ENCODE results near the gene ARHGEF25. TPM values are rescaled to one million over a fixed set of nuclear protein-coding genes. Genes with fewer than 3 reads are reported as not detected.

The ARHGEF25 gene
- total RNA-seq, 1 experiment from 2014 or later, result 2.2 TPM

DNA sequence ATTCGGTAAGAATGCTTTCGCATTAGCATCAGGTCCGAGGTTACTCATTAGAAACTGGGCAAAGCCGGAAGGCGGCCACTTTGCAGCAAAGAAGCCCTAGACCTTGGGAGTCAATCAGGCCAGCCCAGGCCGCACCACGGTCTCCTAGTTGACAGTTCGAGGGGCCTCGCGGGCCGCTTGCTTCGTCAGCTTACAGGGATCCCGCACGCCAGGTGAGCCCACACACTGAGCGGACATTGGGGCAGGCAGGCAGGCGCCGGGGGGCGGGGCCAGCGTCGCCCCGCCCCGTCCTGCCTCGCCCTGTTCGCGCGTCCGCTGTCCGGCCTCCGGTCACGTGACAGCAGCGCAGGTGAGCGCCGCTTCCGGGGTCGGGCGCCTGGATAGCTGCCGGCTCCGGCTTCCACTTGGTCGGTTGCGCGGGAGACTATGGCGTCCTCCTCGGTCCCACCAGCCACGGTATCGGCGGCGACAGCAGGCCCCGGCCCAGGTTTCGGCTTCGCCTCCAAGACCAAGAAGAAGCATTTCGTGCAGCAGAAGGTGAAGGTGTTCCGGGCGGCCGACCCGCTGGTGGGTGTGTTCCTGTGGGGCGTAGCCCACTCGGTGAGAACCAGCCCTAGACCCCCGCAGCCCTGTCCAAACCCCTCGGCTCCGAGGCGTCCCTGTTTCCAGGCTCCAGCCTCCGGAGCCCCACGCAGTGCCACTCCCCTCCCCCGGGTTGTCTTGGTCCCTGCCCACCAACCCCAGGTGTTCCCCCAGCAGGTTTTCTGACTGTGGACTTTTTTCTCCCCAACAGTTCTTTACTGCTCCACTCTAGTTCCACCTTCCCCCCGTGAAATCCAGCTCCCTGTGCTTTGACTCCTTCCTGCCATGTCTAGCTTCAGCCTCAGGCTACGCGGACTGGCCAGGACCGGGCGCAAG, 20.1 kb upstream of the ARHGEF25 start, which contains the start of gene PIP4K2C:
Gene PIP4K2C, plus strand, starts transcription at position 329 of the 918 bp plus-strand sequence. Its CDS starts 98 bp downstream, at position 427.
- TF ChIP-seq, protein P1, sequence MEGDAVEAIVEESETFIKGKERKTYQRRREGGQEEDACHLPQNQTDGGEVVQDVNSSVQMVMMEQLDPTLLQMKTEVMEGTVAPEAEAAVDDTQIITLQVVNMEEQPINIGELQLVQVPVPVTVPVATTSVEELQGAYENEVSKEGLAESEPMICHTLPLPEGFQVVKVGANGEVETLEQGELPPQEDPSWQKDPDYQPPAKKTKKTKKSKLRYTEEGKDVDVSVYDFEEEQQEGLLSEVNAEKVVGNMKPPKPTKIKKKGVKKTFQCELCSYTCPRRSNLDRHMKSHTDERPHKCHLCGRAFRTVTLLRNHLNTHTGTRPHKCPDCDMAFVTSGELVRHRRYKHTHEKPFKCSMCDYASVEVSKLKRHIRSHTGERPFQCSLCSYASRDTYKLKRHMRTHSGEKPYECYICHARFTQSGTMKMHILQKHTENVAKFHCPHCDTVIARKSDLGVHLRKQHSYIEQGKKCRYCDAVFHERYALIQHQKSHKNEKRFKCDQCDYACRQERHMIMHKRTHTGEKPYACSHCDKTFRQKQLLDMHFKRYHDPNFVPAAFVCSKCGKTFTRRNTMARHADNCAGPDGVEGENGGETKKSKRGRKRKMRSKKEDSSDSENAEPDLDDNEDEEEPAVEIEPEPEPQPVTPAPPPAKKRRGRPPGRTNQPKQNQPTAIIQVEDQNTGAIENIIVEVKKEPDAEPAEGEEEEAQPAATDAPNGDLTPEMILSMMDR (IDR thresholded peaks at IDR 0.05; ENCODE audit: unreplicated experiment), result no peak
- Mint-ChIP-seq H3K27me3 (ENCODE audit: unreplicated experiment) (peaks cover 12% of the 10 kb centered on the region), H3K9me3 (ENCODE audit: low read depth, unreplicated experiment) (peaks cover 3% of the 10 kb centered on the region), H3K4me1 (ENCODE audit: low read depth, unreplicated experiment) (peaks cover 22% of the 10 kb centered on the region), H3K27ac (ENCODE audit: unreplicated experiment) (peak within 1 kb of the TSS; percentile 94), H3K36me3 (ENCODE audit: insufficient read depth, unreplicated experiment) (peaks cover 27% of the 10 kb centered on the region), H3K4me3 (ENCODE audit: low read depth, unreplicated experiment) (peak within 1 kb of the TSS; percentile 93)
- peak; percentile 92 for DNase-seq
- intact Hi-C loops (cut with micrococcal nuclease; ENCODE audit: unreplicated experiment), result no loop called here
- CTCF ChIA-PET, result interaction anchor here (0.6 to 1.0 kb wide), 4 partner anchors 8 to 103 kb away, joined by 3 to 7 read pairs (median 4); partner anchors contain the start of gene OS9
- TSS peak; percentile 50 for BruUV-seq (replicated peaks)

DNA sequence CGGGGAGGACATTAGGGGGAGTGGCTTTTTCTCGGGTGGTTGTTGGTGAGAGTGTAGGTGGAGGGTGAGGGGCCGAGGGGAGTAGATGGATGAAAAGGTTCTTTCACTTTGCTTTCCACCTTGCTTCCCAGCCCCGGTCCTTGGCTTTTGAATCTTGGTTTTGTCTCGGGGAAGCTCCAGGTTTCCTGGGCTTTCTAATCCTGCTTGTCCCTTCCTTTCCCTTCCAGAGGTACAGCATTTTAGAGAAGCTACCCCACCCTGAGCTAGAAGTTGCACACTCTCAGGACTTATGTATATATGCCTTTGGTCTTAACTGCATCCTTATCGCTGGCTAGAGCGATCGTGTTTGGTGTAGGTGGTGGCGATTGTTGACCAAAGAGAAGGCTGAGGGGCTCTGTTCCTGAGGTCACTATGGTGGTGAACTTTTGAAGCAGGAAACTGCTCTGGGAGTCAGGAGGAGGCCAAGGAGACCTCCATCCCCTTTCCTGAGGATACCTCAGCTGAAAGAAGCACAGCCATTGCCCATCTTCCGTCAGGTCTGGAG, 19.4 kb upstream of the ARHGEF25 start:
- CTCF ChIA-PET, result interaction anchor here (0.9 to 1.0 kb wide), 2 partner anchors 9 to 102 kb away, joined by 3 to 4 read pairs; partner anchors contain the start of gene OS9
- peak; percentile 43 for DNase-seq
- TF ChIP-seq, protein P1 (IDR thresholded peaks at IDR 0.05; ENCODE audit: unreplicated experiment), result no peak
- Mint-ChIP-seq H3K36me3 (ENCODE audit: insufficient read depth, unreplicated experiment) (peaks cover 30% of the 10 kb centered on the region), H3K27me3 (ENCODE audit: unreplicated experiment) (peaks cover 12% of the 10 kb centered on the region), H3K9me3 (ENCODE audit: low read depth, unreplicated experiment) (peaks cover 3% of the 10 kb centered on the region), H3K4me3 (ENCODE audit: low read depth, unreplicated experiment) (peak overlapping the region; percentile 93), H3K4me1 (ENCODE audit: low read depth, unreplicated experiment) (peaks cover 22% of the 10 kb centered on the region), H3K27ac (ENCODE audit: unreplicated experiment) (peak overlapping the region; percentile 94)
- intact Hi-C loops (cut with micrococcal nuclease; ENCODE audit: unreplicated experiment), result no loop called here
- BruUV-seq (replicated peaks), result no TSS peak

DNA sequence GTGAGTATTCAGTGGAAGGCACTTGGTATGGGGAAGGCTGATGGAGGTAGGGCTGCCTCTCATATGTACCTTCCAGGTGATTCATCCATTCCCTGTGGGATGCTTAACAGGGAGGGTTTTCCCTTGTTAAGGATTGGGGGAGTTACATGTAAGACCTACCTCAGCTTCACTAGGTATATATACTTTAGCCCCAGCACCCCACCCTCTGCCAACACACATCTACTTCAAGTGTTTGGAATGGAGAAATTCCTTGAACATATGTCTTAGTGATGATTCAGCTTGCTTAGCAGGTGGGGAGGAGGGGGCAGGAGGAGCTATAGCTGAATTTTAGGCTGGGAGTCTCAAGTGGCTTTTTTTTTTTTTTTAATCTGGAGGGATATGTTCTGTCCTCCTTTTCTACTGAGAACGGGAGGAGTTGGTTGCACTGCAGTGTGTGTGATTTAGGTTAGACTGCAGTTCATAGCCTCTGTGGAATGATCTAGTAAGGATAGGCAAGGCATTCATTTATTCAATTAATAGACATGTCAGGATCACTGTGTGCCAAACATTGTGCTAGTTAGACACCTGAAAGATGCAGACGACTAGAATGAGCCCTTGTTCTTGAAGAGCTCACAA, 18.6 kb upstream of the ARHGEF25 start:
- H3K4me1 Mint-ChIP-seq (ENCODE audit: low read depth, unreplicated experiment), result peaks cover 22% of the 10 kb centered on the region
- H3K9me3 Mint-ChIP-seq (ENCODE audit: low read depth, unreplicated experiment), result peaks cover 3% of the 10 kb centered on the region
- H3K36me3 Mint-ChIP-seq (ENCODE audit: insufficient read depth, unreplicated experiment), result peaks cover 30% of the 10 kb centered on the region
- DNase-seq, result no peak
- BruUV-seq (replicated peaks), result no TSS peak
- CTCF ChIA-PET, result interaction anchor here (0.7 to 1.5 kb wide), 3 partner anchors 9 to 280 kb away, joined by 3 to 5 read pairs (median 4); no protein-coding TSS in a partner anchor
- TF ChIP-seq, protein P1 (IDR thresholded peaks at IDR 0.05; ENCODE audit: unreplicated experiment), result no peak
- intact Hi-C loops (cut with micrococcal nuclease; ENCODE audit: unreplicated experiment), result no loop called here
- no peak overlapping the region for H3K27ac Mint-ChIP-seq (ENCODE audit: unreplicated experiment)
- peak overlapping the region; percentile 93 for H3K4me3 Mint-ChIP-seq (ENCODE audit: low read depth, unreplicated experiment)
- H3K27me3 Mint-ChIP-seq (ENCODE audit: unreplicated experiment), result peaks cover 12% of the 10 kb centered on the region

DNA sequence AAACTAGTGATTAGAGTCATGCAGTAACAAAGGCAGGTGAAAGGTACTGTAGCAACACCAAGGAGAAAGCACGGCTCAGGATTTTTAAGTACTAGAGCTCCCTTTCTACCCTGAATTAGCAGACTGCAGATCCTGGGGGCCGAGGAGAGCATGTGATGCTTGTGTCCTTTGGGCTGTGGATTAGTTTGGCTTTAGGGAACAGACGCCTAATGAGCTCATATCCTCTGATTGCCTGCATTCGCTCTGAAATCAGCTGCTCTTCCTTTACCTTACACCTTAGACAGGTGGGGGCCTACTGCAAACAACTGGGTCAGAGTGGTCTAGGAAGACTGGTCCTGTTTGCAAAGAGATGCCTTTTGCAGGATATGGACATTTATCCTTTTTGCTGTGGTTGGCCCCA, 18.0 kb upstream of the ARHGEF25 start:
- TF ChIP-seq, protein P1 (IDR thresholded peaks at IDR 0.05; ENCODE audit: unreplicated experiment), result no peak
- H3K27me3 Mint-ChIP-seq (ENCODE audit: unreplicated experiment), result peaks cover 12% of the 10 kb centered on the region
- H3K27ac Mint-ChIP-seq (ENCODE audit: unreplicated experiment), result no peak overlapping the region
- peaks cover 30% of the 10 kb centered on the region for H3K36me3 Mint-ChIP-seq (ENCODE audit: insufficient read depth, unreplicated experiment)
- no peak overlapping the region for H3K4me3 Mint-ChIP-seq (ENCODE audit: low read depth, unreplicated experiment)
- CTCF ChIA-PET, result interaction anchor here (0.7 to 1.5 kb wide), 4 partner anchors 8 to 280 kb away, joined by 3 to 5 read pairs (median 4); no protein-coding TSS in a partner anchor
- H3K4me1 Mint-ChIP-seq (ENCODE audit: low read depth, unreplicated experiment), result peaks cover 22% of the 10 kb centered on the region
- peaks cover 3% of the 10 kb centered on the region for H3K9me3 Mint-ChIP-seq (ENCODE audit: low read depth, unreplicated experiment)
- no TSS peak for BruUV-seq (replicated peaks)
- intact Hi-C loops (cut with micrococcal nuclease; ENCODE audit: unreplicated experiment), result no loop called here
- no peak for DNase-seq
